HepG2 (cell line): ENCODE results near the gene ACAP1. TPM values are rescaled to one million over a fixed set of nuclear protein-coding genes. Genes with fewer than 3 reads are reported as not detected.

Experiments used
- ATAC-seq: fragments of 200-7000 bp; cut with Tn5 transposase; 3 replicates; pipeline ENCODE4 v1.9.1; 2020; ENCODE audit warnings: mild to moderate bottlenecking, moderate library complexity
- BruUV-seq: library from RNA; stranded (reverse); fragments of 400-500 nt; replicated peaks from 2 replicates; lab custom pipeline; 2021; lab: Mats Ljungman, UMichigan
- CTCF ChIA-PET: fragments of 300-600 bp; formaldehyde crosslinking; extraction: SDS; loops from one replicate; lab custom pipeline; 2021; ENCODE audit warnings: low total read pairs, inconsistent platforms, low intra/inter-chr PET ratio; lab: Yijun Ruan, JAX
- POLR2A ChIA-PET: fragments of 350-600 bp; sonication (Branson Sonifier 250); formaldehyde crosslinking; loops from one replicate; lab custom pipeline; 2020; ENCODE audit warnings: antibody characterized with exemption, inconsistent platforms; lab: Yijun Ruan, JAX
- DNase-seq: peaks from one replicate; pipeline ENCODE4 v3.0.0-alpha.2; 2015; ENCODE audit warnings: low spot score
- FAIRE-seq: peaks from 3 replicates; lab custom pipeline; 2011; peaks lifted over from hg19 to GRCh38; lab: Jason Lieb, UNC
- H2AFZ ChIP-seq: one replicate; pipeline ENCODE4 v1.6.1; 2011; ENCODE audit warnings: low read length, inconsistent platforms
- H3K27ac ChIP-seq: fragments of 300-600 bp; 3 replicates; pipeline ENCODE4 v1.8.0; 2011; ENCODE audit warnings: mixed run types, mild to moderate bottlenecking, mixed read lengths, low read length, inconsistent platforms; ENCODE audit not compliant: insufficient read depth; ENCODE audit errors: extremely low read length
- H3K27me3 ChIP-seq, 2 experiments: fragments of 200-600 bp in 1 of 2; 2 replicates in 1 of 2; 3 replicates in 1 of 2; pipeline versions ENCODE4 v1.6.0 to v1.8.0; 2011; ENCODE audit warnings: low read length in 2 of 2, mild to moderate bottlenecking in 2 of 2, moderate library complexity in 2 of 2, inconsistent platforms in 1 of 2; ENCODE audit not compliant: insufficient read depth in 2 of 2, control insufficient read depth in 1 of 2
- H3K36me3 ChIP-seq, 2 experiments: fragments of 200-600 bp in 1 of 2; replicated peaks in 1 of 2; 2 replicates in 1 of 2; 3 replicates in 1 of 2; pipeline versions ENCODE4 v1.5.1 to v1.8.0; 2011; ENCODE audit warnings: low read length in 2 of 2, inconsistent platforms in 1 of 2; ENCODE audit not compliant: insufficient read depth in 2 of 2, control insufficient read depth in 1 of 2
- H3K4me1 ChIP-seq: 2 replicates; pipeline ENCODE4 v1.5.1; 2012; ENCODE audit warnings: low read length, inconsistent platforms; ENCODE audit not compliant: insufficient read depth
- H3K4me2 ChIP-seq: 2 replicates; pipeline ENCODE4 v1.6.0; 2011; ENCODE audit warnings: low read depth, low read length, inconsistent platforms
- H3K4me3 ChIP-seq, 3 experiments: fragments of 200-600 bp in 1 of 3; sonication (generic), shearing (Covaris generic) in 1 of 3; replicated peaks in 1 of 3; 2 replicates each; pipeline ENCODE4 v1.5.1; 2011 to 2016; ENCODE audit warnings: low read length in 3 of 3, inconsistent platforms in 2 of 3, low read depth in 2 of 3, mild to moderate bottlenecking in 2 of 3, control low read depth in 1 of 3, mixed read lengths in 1 of 3; ENCODE audit not compliant: insufficient read depth in 1 of 3
- H3K79me2 ChIP-seq: one replicate; pipeline ENCODE4 v1.6.1; 2011; ENCODE audit warnings: low read length, inconsistent platforms; ENCODE audit not compliant: insufficient read depth
- H3K9ac ChIP-seq: 2 replicates; pipeline ENCODE4 v1.6.0; 2011; ENCODE audit warnings: mild to moderate bottlenecking, low read depth, low read length, inconsistent platforms; ENCODE audit not compliant: insufficient read depth
- H3K9me3 ChIP-seq: 2 replicates; pipeline ENCODE4 v1.5.1; 2012; ENCODE audit warnings: mild to moderate bottlenecking, low read length
- H4K20me1 ChIP-seq: 2 replicates; pipeline ENCODE4 v1.6.0; 2011; ENCODE audit warnings: inconsistent platforms, mild to moderate bottlenecking, low read length, moderate library complexity; ENCODE audit not compliant: insufficient read depth
- CEBPB ChIP-seq: IDR thresholded peaks from 2 replicates; pipeline ENCODE4 v1.6.1; 2011; ENCODE audit warnings: low read depth, low read length, improper control_type of control experiment, borderline replicate concordance
- DNMT1 ChIP-seq: sonication (generic); formaldehyde crosslinking; IDR thresholded peaks from 2 replicates; pipeline ENCODE4 v1.5.1; 2020; ENCODE audit warnings: mild to moderate bottlenecking, missing genetic modification reagents
- ELF3 ChIP-seq: IDR thresholded peaks from 2 replicates; pipeline ENCODE4 v1.6.1; 2016; ENCODE audit warnings: missing genetic modification reagents, missing compliant biosample characterization
- GRHL1 ChIP-seq: sonication (generic); formaldehyde crosslinking; conservative IDR thresholded peaks from 2 replicates; pipeline ENCODE4 v1.8.0; 2022; ENCODE audit warnings: missing genetic modification reagents
- HMG20A ChIP-seq: IDR thresholded peaks from 2 replicates; pipeline ENCODE4 v1.6.1; 2016; ENCODE audit warnings: borderline replicate concordance
- ISL2 ChIP-seq: sonication (generic); formaldehyde crosslinking; IDR thresholded peaks from 2 replicates; pipeline ENCODE4 v1.5.0; 2020; ENCODE audit warnings: missing genetic modification reagents
- JUN ChIP-seq: sonication (generic); formaldehyde crosslinking; IDR thresholded peaks from 2 replicates; pipeline ENCODE4 v1.4.0; 2020; ENCODE audit warnings: mild to moderate bottlenecking, missing genetic modification reagents
- MIXL1 ChIP-seq: IDR thresholded peaks from 2 replicates; pipeline ENCODE4 v1.6.1; 2016
- NCOA1 ChIP-seq: sonication (generic); formaldehyde crosslinking; IDR thresholded peaks from 2 replicates; pipeline ENCODE4 v1.9.0; 2021; ENCODE audit warnings: missing genetic modification reagents
- PHF8 ChIP-seq: sonication (generic); formaldehyde crosslinking; IDR thresholded peaks from 2 replicates; pipeline ENCODE4 v1.5.0; 2020; ENCODE audit warnings: missing genetic modification reagents
- TCF7 ChIP-seq: sonication (generic); IDR thresholded peaks from 2 replicates; pipeline ENCODE4 v1.6.1; 2016; ENCODE audit warnings: antibody characterized with exemption, low read depth
- ZFX ChIP-seq: sonication (generic); formaldehyde crosslinking; IDR thresholded peaks from 2 replicates; pipeline ENCODE4 v1.4.0; 2020; ENCODE audit warnings: mild to moderate bottlenecking, low read depth, missing genetic modification reagents, moderate library complexity
- ZNF124 ChIP-seq: sonication (generic); formaldehyde crosslinking; IDR thresholded peaks from 2 replicates; pipeline ENCODE4 v1.4.0; 2020; ENCODE audit warnings: missing genetic modification reagents
- ZNF225 ChIP-seq: sonication (generic); formaldehyde crosslinking; IDR thresholded peaks from 2 replicates; pipeline ENCODE4 v1.4.0; 2020; ENCODE audit warnings: mild to moderate bottlenecking, missing genetic modification reagents
- ZNF256 ChIP-seq: sonication (generic); formaldehyde crosslinking; conservative IDR thresholded peaks from 2 replicates; pipeline ENCODE4 v1.4.0; 2020; ENCODE audit warnings: missing genetic modification reagents
- ZNF263 ChIP-seq: sonication (generic); formaldehyde crosslinking; IDR thresholded peaks from 2 replicates; pipeline ENCODE4 v1.4.0; 2020; ENCODE audit warnings: missing genetic modification reagents
- ZNF510 ChIP-seq: sonication (generic); formaldehyde crosslinking; IDR thresholded peaks from 2 replicates; pipeline ENCODE4 v1.4.0; 2020; ENCODE audit warnings: low read depth, mild to moderate bottlenecking, missing genetic modification reagents
- ZNF605 ChIP-seq: sonication (generic); formaldehyde crosslinking; IDR thresholded peaks from 2 replicates; pipeline ENCODE4 v1.8.0; 2022; ENCODE audit warnings: mild to moderate bottlenecking, missing genetic modification reagents
- ZNF790 ChIP-seq: sonication (generic); formaldehyde crosslinking; IDR thresholded peaks from 2 replicates; pipeline ENCODE4 v1.8.0; 2022; ENCODE audit warnings: missing genetic modification reagents, mild to moderate bottlenecking, borderline replicate concordance
- ZNF816 ChIP-seq: sonication (generic); formaldehyde crosslinking; IDR thresholded peaks from 2 replicates; pipeline ENCODE4 v1.8.0; 2022; ENCODE audit warnings: missing genetic modification reagents, mild to moderate bottlenecking, borderline replicate concordance
- WGBS: methylation state at CpG from one replicate; pipeline ENCODE4 v1.1.6; 2017; ENCODE audit warnings: low lambda C conversion rate; 5-methylcytosine and 5-hydroxymethylcytosine counted together
- in situ Hi-C: cut with HindIII; loops from 2 replicates; pipeline ENCODE4 v1.10.0; 2017; ENCODE audit warnings: low pct_unique_long_range_greater_than_20kb; ENCODE audit not compliant: extremely low pct_ligation_motif_present
- intact Hi-C: fragments of 100-400 bp; cut with micrococcal nuclease; formaldehyde crosslinking; loops from one replicate; pipeline ENCODE4 v1.10.0; 2022; ENCODE audit not compliant: unreplicated experiment
- polyA plus RNA-seq, 8 experiments: library from polyadenylated mRNA; depleted of rRNA in 3 of 8; stranded (reverse) in 7 of 8; unstranded in 1 of 8; fragments of >200 nt; fragmentation: Illumina TruSeq in 4 of 8; extraction: Trizol in 4 of 8; gene quantifications; 2 replicates each; pipeline versions ENCODE4 v1.2.1 to v1.2.3, GENCODE V29; 2011 to 2016; ENCODE audit warnings: low read depth in 4 of 8, missing spikeins in 1 of 8, mixed read lengths in 1 of 8; ENCODE audit not compliant: insufficient read depth in 1 of 8
- total RNA-seq, 5 experiments: library from RNA; depleted of rRNA; stranded (reverse); fragments of >200 nt; fragmentation: Illumina TruSeq; extraction: Trizol; gene quantifications; 2 replicates each; pipeline ENCODE4 v1.2.3, GENCODE V29; 2016; ENCODE audit warnings: low read depth in 1 of 5
- TF ChIP-seq, protein P1 (sequence below): sonication (generic); formaldehyde crosslinking; IDR thresholded peaks from 2 replicates; pipeline ENCODE4 v1.5.0; 2020; ENCODE audit warnings: mild to moderate bottlenecking, missing genetic modification reagents
- TF ChIP-seq, protein P2 (sequence below): sonication (generic); formaldehyde crosslinking; IDR thresholded peaks from 2 replicates; pipeline ENCODE4 v1.4.0; 2020; ENCODE audit warnings: missing genetic modification reagents

ACAP1 gene
- total and polyA plus RNA-seq, 2 of the 13 experiments (the other 11 are each of a cell fraction or from before 2014, with no cell fraction given) = 1.3 to 2.5 TPM

- WGBS = 60% methylated on average over 22 of the region's 48 CpGs
- DNase-seq (no peak), ATAC-seq (peak; percentile 39), FAIRE-seq (no peak)
- H2AFZ ChIP-seq = no peak overlapping the region
- intact Hi-C loops = no loop called here
- H3K36me3 ChIP-seq = peaks cover 0 to 2% of the 10 kb centered on the region in 2 experiments; a peak in 2 of 5 replicates
- no TSS peak for BruUV-seq
- peak overlapping the region; percentile 68 to 90 (median 84) for H3K4me3 ChIP-seq
- no peaks in the 10 kb centered on the region for H3K79me2 ChIP-seq
- peaks cover 14% of the 10 kb centered on the region for H3K4me1 ChIP-seq
- no peaks in the 10 kb centered on the region for H4K20me1 ChIP-seq
- CTCF ChIA-PET = no interaction called here
- H3K27me3 ChIP-seq = no peaks in the 10 kb centered on the region
- H3K4me2 ChIP-seq = peak overlapping the region; percentile 88
- peak overlapping the region; percentile 76 for H3K27ac ChIP-seq
- H3K9ac ChIP-seq = peak overlapping the region; percentile 66
- in situ Hi-C loops = no loop called here
- POLR2A ChIA-PET = interaction anchor here (0.7 to 2.4 kb wide), 11 partner anchors 10 to 294 kb away, joined by 3 to 76 read pairs (median 4); partner anchors contain the start of genes CHRNB1, NEURL4, POLR2A and SLC35G6
- H3K9me3 ChIP-seq = no peaks in the 10 kb centered on the region
- TF ChIP-seq TCF7 (no peak), NCOA1 (CRISPR knock-in tag) (no peak), DNMT1 (CRISPR knock-in tag) (no peak), ZNF816 (no peak), ZNF605 (CRISPR knock-in tag) (no peak), ZNF790 (CRISPR knock-in tag) (no peak), MIXL1 (CRISPR knock-in tag) (no peak), ZNF225 (CRISPR knock-in tag) (no peak), ZNF510 (no peak), ZNF263 (CRISPR knock-in tag) (no peak), GRHL1 (no peak), HMG20A (CRISPR knock-in tag) (no peak), ELF3 (CRISPR knock-in tag) (0 out of 2 replicates have a peak, but pooled peaks have one; percentile 3), PHF8 (no peak), ZNF124 (no peak), ISL2 (CRISPR knock-in tag) (no peak), CEBPB (no peak), JUN (CRISPR knock-in tag) (no peak), ZNF256 (CRISPR knock-in tag) (no peak), ZFX (no peak)
- TF ChIP-seq, protein P1, sequence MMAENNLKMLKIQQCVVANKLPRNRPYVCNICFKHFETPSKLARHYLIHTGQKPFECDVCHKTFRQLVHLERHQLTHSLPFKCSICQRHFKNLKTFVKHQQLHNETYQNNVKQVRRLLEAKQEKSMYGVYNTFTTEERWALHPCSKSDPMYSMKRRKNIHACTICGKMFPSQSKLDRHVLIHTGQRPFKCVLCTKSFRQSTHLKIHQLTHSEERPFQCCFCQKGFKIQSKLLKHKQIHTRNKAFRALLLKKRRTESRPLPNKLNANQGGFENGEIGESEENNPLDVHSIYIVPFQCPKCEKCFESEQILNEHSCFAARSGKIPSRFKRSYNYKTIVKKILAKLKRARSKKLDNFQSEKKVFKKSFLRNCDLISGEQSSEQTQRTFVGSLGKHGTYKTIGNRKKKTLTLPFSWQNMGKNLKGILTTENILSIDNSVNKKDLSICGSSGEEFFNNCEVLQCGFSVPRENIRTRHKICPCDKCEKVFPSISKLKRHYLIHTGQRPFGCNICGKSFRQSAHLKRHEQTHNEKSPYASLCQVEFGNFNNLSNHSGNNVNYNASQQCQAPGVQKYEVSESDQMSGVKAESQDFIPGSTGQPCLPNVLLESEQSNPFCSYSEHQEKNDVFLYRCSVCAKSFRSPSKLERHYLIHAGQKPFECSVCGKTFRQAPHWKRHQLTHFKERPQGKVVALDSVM (CRISPR knock-in tag) = no peak
- TF ChIP-seq, protein P2, sequence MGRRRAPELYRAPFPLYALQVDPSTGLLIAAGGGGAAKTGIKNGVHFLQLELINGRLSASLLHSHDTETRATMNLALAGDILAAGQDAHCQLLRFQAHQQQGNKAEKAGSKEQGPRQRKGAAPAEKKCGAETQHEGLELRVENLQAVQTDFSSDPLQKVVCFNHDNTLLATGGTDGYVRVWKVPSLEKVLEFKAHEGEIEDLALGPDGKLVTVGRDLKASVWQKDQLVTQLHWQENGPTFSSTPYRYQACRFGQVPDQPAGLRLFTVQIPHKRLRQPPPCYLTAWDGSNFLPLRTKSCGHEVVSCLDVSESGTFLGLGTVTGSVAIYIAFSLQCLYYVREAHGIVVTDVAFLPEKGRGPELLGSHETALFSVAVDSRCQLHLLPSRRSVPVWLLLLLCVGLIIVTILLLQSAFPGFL (CRISPR knock-in tag) = no peak
Observed at GRCh38 chr17:7393613-7394451, 57.5 kb downstream of the ACAP1 start.
